H9 (cell line): ENCODE data around the gene DESI2. TPM values are rescaled to one million over a fixed set of nuclear protein-coding genes. Genes with fewer than 3 reads are reported as not detected.

Experiments used
- DNase-seq: peaks from one replicate; pipeline ENCODE4 v3.0.0-alpha.2; 2017
- H2AFZ ChIP-seq: one replicate; pipeline ENCODE4 v1.6.1; 2013; ENCODE audit warnings: mild to moderate bottlenecking, low read length, control low read depth, moderate library complexity
- H2AK5ac ChIP-seq: 2 replicates; pipeline ENCODE4 v1.6.1; 2013; ENCODE audit warnings: low read length, control low read depth, mixed read lengths; ENCODE audit not compliant: insufficient read length
- H2BK120ac ChIP-seq: one replicate; pipeline ENCODE4 v1.6.1; 2013; ENCODE audit warnings: low read depth, mild to moderate bottlenecking, low read length, control low read depth, inconsistent platforms; ENCODE audit not compliant: poor library complexity, severe bottlenecking
- H2BK12ac ChIP-seq: 2 replicates; pipeline ENCODE4 v1.6.1; 2013; ENCODE audit warnings: low read length, control low read depth, mixed read lengths, low read depth; ENCODE audit not compliant: insufficient read length
- H2BK15ac ChIP-seq: 2 replicates; pipeline ENCODE4 v1.6.1; 2013; ENCODE audit warnings: low read depth, low read length, control low read depth
- H2BK20ac ChIP-seq: one replicate; pipeline ENCODE4 v1.6.1; 2013; ENCODE audit warnings: low read depth, mild to moderate bottlenecking, low read length, control low read depth, inconsistent platforms; ENCODE audit not compliant: poor library complexity, severe bottlenecking
- H2BK5ac ChIP-seq: 2 replicates; pipeline ENCODE4 v1.6.1; 2013; ENCODE audit warnings: low read length, control low read depth, mixed read lengths; ENCODE audit not compliant: insufficient read length
- H3K14ac ChIP-seq: 2 replicates; pipeline ENCODE4 v1.6.1; 2013; ENCODE audit warnings: low read length, control low read depth; ENCODE audit not compliant: insufficient read depth
- H3K18ac ChIP-seq: 2 replicates; pipeline ENCODE4 v1.6.1; 2013; ENCODE audit warnings: low read depth, mild to moderate bottlenecking, mixed read lengths, low read length, control low read depth; ENCODE audit not compliant: insufficient read length
- H3K23ac ChIP-seq: 2 replicates; pipeline ENCODE4 v1.6.1; 2013; ENCODE audit warnings: low read length, control low read depth, mixed read lengths, low read depth; ENCODE audit not compliant: insufficient read length
- H3K23me2 ChIP-seq: 2 replicates; pipeline ENCODE4 v1.6.1; 2013; ENCODE audit warnings: low read depth, mild to moderate bottlenecking, mixed read lengths, low read length, control low read depth; ENCODE audit not compliant: insufficient read length, poor library complexity, severe bottlenecking
- H3K27ac ChIP-seq: 2 replicates; pipeline ENCODE4 v1.5.1; 2013; ENCODE audit warnings: low read length, control low read depth, mixed read lengths, low read depth; ENCODE audit not compliant: insufficient read length
- H3K27me3 ChIP-seq: 2 replicates; pipeline ENCODE4 v1.6.1; 2013; ENCODE audit warnings: low read length, control low read depth, inconsistent platforms; ENCODE audit not compliant: insufficient read depth
- H3K4ac ChIP-seq: 2 replicates; pipeline ENCODE4 v1.6.1; 2013; ENCODE audit warnings: low read depth, mild to moderate bottlenecking, control low read depth, inconsistent platforms, low read length, moderate library complexity
- H3K4me1 ChIP-seq: 2 replicates; pipeline ENCODE4 v1.6.1; 2013; ENCODE audit warnings: low read length, control low read depth, inconsistent platforms; ENCODE audit not compliant: insufficient read depth
- H3K4me2 ChIP-seq: 2 replicates; pipeline ENCODE4 v1.6.1; 2013; ENCODE audit warnings: low read length, control low read depth, mixed read lengths; ENCODE audit not compliant: insufficient read length, insufficient read depth
- H3K56ac ChIP-seq: 2 replicates; pipeline ENCODE4 v1.6.1; 2013; ENCODE audit warnings: low read depth, mild to moderate bottlenecking, mixed read lengths, low read length, control low read depth; ENCODE audit not compliant: insufficient read length
- H3K79me1 ChIP-seq: 2 replicates; pipeline ENCODE4 v1.6.1; 2013; ENCODE audit warnings: low read depth, mild to moderate bottlenecking, moderate library complexity, low read length, control low read depth, inconsistent platforms; ENCODE audit not compliant: insufficient read depth, poor library complexity, severe bottlenecking
- H3K79me2 ChIP-seq: 2 replicates; pipeline ENCODE4 v1.6.1; 2013; ENCODE audit warnings: low read length, control low read depth, inconsistent platforms; ENCODE audit not compliant: insufficient read depth
- H3K9ac ChIP-seq: 2 replicates; pipeline ENCODE4 v1.6.1; 2013; ENCODE audit warnings: low read length, control low read depth, mixed read lengths; ENCODE audit not compliant: insufficient read length; ENCODE audit errors: extremely low read depth
- H3K9me3 ChIP-seq: one replicate; pipeline ENCODE4 v1.6.1; 2013; ENCODE audit warnings: low read depth, low read length, inconsistent platforms; ENCODE audit not compliant: control insufficient read depth
- H3T11ph ChIP-seq: one replicate; pipeline ENCODE4 v1.6.1; 2013; ENCODE audit warnings: mild to moderate bottlenecking, low read length, control low read depth, inconsistent platforms
- H4K20me1 ChIP-seq: one replicate; pipeline ENCODE4 v1.6.1; 2013; ENCODE audit not compliant: control insufficient read depth, insufficient read length, insufficient read depth
- H4K5ac ChIP-seq: 2 replicates; pipeline ENCODE4 v1.6.1; 2013; ENCODE audit warnings: low read depth, mild to moderate bottlenecking, mixed read lengths, low read length, control low read depth; ENCODE audit not compliant: insufficient read length
- H4K8ac ChIP-seq: replicated peaks from 2 replicates; pipeline ENCODE4 v1.6.1; 2013; ENCODE audit warnings: low read length, control low read depth, mixed read lengths, low read depth; ENCODE audit not compliant: insufficient read length
- H4K91ac ChIP-seq: 2 replicates; pipeline ENCODE4 v1.6.1; 2013; ENCODE audit warnings: low read depth, mild to moderate bottlenecking, moderate library complexity, mixed read lengths, low read length, control low read depth; ENCODE audit not compliant: insufficient read length
- H3K27ac Mint-ChIP-seq, 3 experiments: 2 replicates in 2 of 3; 3 replicates in 1 of 3; pipeline ENCODE4 v1.8.0; 2020 to 2021; ENCODE audit warnings: mixed read lengths in 3 of 3, mild to moderate bottlenecking in 1 of 3, moderate library complexity in 1 of 3
- H3K27me3 Mint-ChIP-seq: 2 replicates; pipeline ENCODE4 v1.8.0; 2021; ENCODE audit warnings: low read depth, mild to moderate bottlenecking, moderate library complexity, mixed read lengths
- H3K36me3 Mint-ChIP-seq, 3 experiments: 2 replicates in 2 of 3; 3 replicates in 1 of 3; pipeline ENCODE4 v1.8.0; 2020 to 2021; ENCODE audit warnings: low read depth in 3 of 3, mixed read lengths in 3 of 3; ENCODE audit not compliant: insufficient read depth in 1 of 3
- H3K4me1 Mint-ChIP-seq, 2 experiments: 2 replicates each; pipeline ENCODE4 v1.8.0; 2020; ENCODE audit warnings: mixed read lengths in 2 of 2
- H3K4me3 Mint-ChIP-seq, 2 experiments: 2 replicates in 1 of 2; 3 replicates in 1 of 2; pipeline ENCODE4 v1.8.0; 2020 to 2021; ENCODE audit warnings: mild to moderate bottlenecking in 2 of 2, mixed read lengths in 2 of 2, moderate library complexity in 1 of 2
- H3K9me3 Mint-ChIP-seq, 2 experiments: 2 replicates in 1 of 2; 3 replicates in 1 of 2; pipeline ENCODE4 v1.8.0; 2020; ENCODE audit warnings: mild to moderate bottlenecking in 2 of 2, mixed read lengths in 2 of 2, moderate library complexity in 1 of 2
- CTCF ChIP-seq: fragments of 200-600 bp; sonication (generic); conservative IDR thresholded peaks from 3 replicates; pipeline ENCODE4 v1.8.0; 2021; ENCODE audit warnings: antibody characterized with exemption, mild to moderate bottlenecking
- WGBS: extraction: QIAGEN DNeasy Blood & Tissue Kit; methylation state at CpG from one replicate; pipeline ENCODE4 v1.1.7; 2013; ENCODE audit warnings: missing lambda C conversion rate, low lambda C conversion rate, mixed read lengths; ENCODE audit not compliant: insufficient read length; ENCODE audit errors: extremely low coverage; 5-methylcytosine and 5-hydroxymethylcytosine counted together
- total RNA-seq: library from RNA; stranded (reverse); gene quantifications from 2 replicates; pipeline ENCODE4 v1.2.1, GENCODE V29; 2021

DESI2 gene
- total RNA-seq, 1 experiment from 2014 or later: 89.9 TPM

DNA sequence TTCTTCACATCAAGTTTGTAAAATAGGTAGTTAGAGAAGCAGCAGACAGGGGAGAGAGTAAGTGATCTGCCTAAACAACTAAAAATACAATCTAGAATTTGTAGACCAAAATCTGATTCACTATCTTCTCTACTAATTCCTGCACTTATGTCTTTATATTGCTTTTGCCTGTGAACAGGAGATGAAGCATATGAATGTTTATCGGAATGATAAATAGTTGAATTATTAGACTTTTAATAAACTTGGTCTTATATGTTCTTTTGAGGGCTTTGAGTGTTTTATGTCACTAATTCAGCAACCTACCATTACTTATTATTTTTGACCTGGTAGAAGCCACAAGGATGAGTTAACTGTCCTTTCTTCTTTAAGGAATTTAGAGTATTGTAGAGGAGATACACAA lies 2.3 kb downstream of the DESI2 start:
- Mint-ChIP-seq H3K4me1 (peaks cover 47 to 50% of the 10 kb centered on the region in 2 experiments), H3K4me3 (no peak overlapping the region), H3K9me3 (peaks cover 0 to 2% of the 10 kb centered on the region in 2 experiments; a peak in 3 of 5 replicates), H3K27ac (no peak overlapping the region), H3K27me3 (no peaks in the 10 kb centered on the region; the same call in 1 of the 2 replicates), H3K36me3 (peaks cover 23 to 31% (median 25%) of the 10 kb centered on the region in 3 experiments)
- Histone ChIP-seq H3T11ph (no peak overlapping the region), H2BK12ac (no peak overlapping the region), H2BK120ac (no peak overlapping the region), H2BK5ac (no peak overlapping the region), H3K9ac (no peak overlapping the region), H3K56ac (no peak overlapping the region), H3K79me2 (peaks cover 46% of the 10 kb centered on the region), H3K23me2 (peaks cover 10% of the 10 kb centered on the region), H3K27me3 (no peaks in the 10 kb centered on the region), H4K8ac (no peak overlapping the region), H3K79me1 (peaks cover 5% of the 10 kb centered on the region), H3K23ac (no peak overlapping the region), H3K14ac (no peak overlapping the region), H3K18ac (no peak overlapping the region), H4K20me1 (peaks cover 2% of the 10 kb centered on the region), H2AFZ (no peak overlapping the region), H2BK15ac (no peak overlapping the region), H4K5ac (no peak overlapping the region), H3K4me1 (peaks cover 15% of the 10 kb centered on the region), H3K4me2 (peak overlapping the region; percentile 72), H3K27ac (no peak overlapping the region), H2BK20ac (no peak overlapping the region), H2AK5ac (no peak overlapping the region), H3K9me3 (no peaks in the 10 kb centered on the region), H3K4ac (no peak overlapping the region), H4K91ac (no peak overlapping the region)
- DNase-seq: no peak
- WGBS: 100% methylated on average over 1 of the region's 1 CpG
- TF ChIP-seq CTCF: no peak
